H1 (cell line): ENCODE measurements around the gene VGLL3. TPM values are rescaled to one million over a fixed set of nuclear protein-coding genes. Genes with fewer than 3 reads are reported as not detected.

Experiments used
- CTCF ChIA-PET: fragments of 300-600 bp; sonication (Branson Sonifier 250); formaldehyde crosslinking; loops from one replicate; lab custom pipeline; 2021; ENCODE audit not compliant: partially characterized antibody; lab: Charles Lee
- POLR2A ChIA-PET: fragments of 300-600 bp; sonication (Branson Sonifier 250); formaldehyde crosslinking; loops from one replicate; lab custom pipeline; 2021; ENCODE audit warnings: inconsistent platforms; ENCODE audit not compliant: partially characterized antibody; lab: Charles Lee
- DNase-seq, 2 experiments: peaks; one replicate each; pipeline versions ENCODE4 v3.0.0 to v3.0.0-alpha.2; 2010 to 2022; ENCODE audit warnings: low spot score in 2 of 2, low read depth in 1 of 2, mixed read lengths in 1 of 2
- FAIRE-seq: peaks from 2 replicates; lab custom pipeline; 2011; peaks lifted over from hg19 to GRCh38; lab: Jason Lieb, UNC
- H2AFZ ChIP-seq: 2 replicates; pipeline ENCODE4 v1.8.1; 2012; ENCODE audit warnings: low read length, inconsistent platforms
- H2AK5ac ChIP-seq: 2 replicates; pipeline ENCODE4 v1.6.1; 2013; ENCODE audit warnings: low read depth, low read length
- H2BK120ac ChIP-seq: replicated peaks from 2 replicates; pipeline ENCODE3; 2013; ENCODE audit warnings: low read depth, low read length, inconsistent platforms
- H2BK12ac ChIP-seq: 2 replicates; pipeline ENCODE4 v1.6.1; 2013; ENCODE audit warnings: low read depth, low read length
- H2BK15ac ChIP-seq: 2 replicates; pipeline ENCODE4 v1.6.1; 2013; ENCODE audit warnings: low read length
- H2BK20ac ChIP-seq: 2 replicates; pipeline ENCODE4 v1.6.1; 2013; ENCODE audit warnings: low read length
- H2BK5ac ChIP-seq: 2 replicates; pipeline ENCODE4 v1.6.1; 2013; ENCODE audit warnings: low read depth, low read length
- H3K14ac ChIP-seq: 2 replicates; pipeline ENCODE4 v1.6.1; 2013; ENCODE audit warnings: inconsistent platforms; ENCODE audit not compliant: insufficient read length
- H3K18ac ChIP-seq: 2 replicates; pipeline ENCODE4 v1.6.1; 2013; ENCODE audit warnings: low read length; ENCODE audit errors: extremely low read depth
- H3K23ac ChIP-seq: 2 replicates; pipeline ENCODE4 v1.6.1; 2013; ENCODE audit warnings: inconsistent platforms; ENCODE audit not compliant: insufficient read length
- H3K23me2 ChIP-seq: 2 replicates; pipeline ENCODE4 v1.6.1; 2013; ENCODE audit warnings: low read depth, low read length
- H3K27ac ChIP-seq: 2 replicates; pipeline ENCODE4 v1.6.1; 2011; ENCODE audit warnings: low read depth, low read length, inconsistent platforms
- H3K27me3 ChIP-seq, 4 experiments: replicated peaks in 1 of 4; 1 replicate in 1 of 4; 2 replicates in 3 of 4; pipeline versions ENCODE4 v1.6.1 to v1.8.1; 2011 to 2013; ENCODE audit warnings: low read length in 3 of 4, mild to moderate bottlenecking in 3 of 4, inconsistent platforms in 2 of 4, mixed read lengths in 2 of 4, moderate library complexity in 1 of 4; ENCODE audit not compliant: control insufficient read depth in 3 of 4, insufficient read depth in 3 of 4; ENCODE audit errors: extremely low read depth in 1 of 4
- H3K36me3 ChIP-seq, 4 experiments: 2 replicates each; pipeline versions ENCODE4 v1.6.1 to v1.8.1; 2011 to 2013; ENCODE audit warnings: mild to moderate bottlenecking in 4 of 4, low read length in 3 of 4, moderate library complexity in 2 of 4, control low read depth in 1 of 4, inconsistent platforms in 1 of 4; ENCODE audit not compliant: insufficient read depth in 4 of 4, control insufficient read depth in 2 of 4
- H3K4ac ChIP-seq: replicated peaks from 2 replicates; pipeline ENCODE3; 2013; ENCODE audit warnings: low read length, low read depth, mixed read lengths, inconsistent platforms; ENCODE audit not compliant: insufficient read length
- H3K4me1 ChIP-seq, 4 experiments: replicated peaks in 1 of 4; 1 replicate in 1 of 4; 2 replicates in 3 of 4; pipeline versions ENCODE4 v1.6.1 to v1.8.1; 2011 to 2013; ENCODE audit warnings: low read length in 3 of 4, inconsistent platforms in 2 of 4, mixed read lengths in 1 of 4; ENCODE audit not compliant: insufficient read depth in 4 of 4, control insufficient read depth in 3 of 4
- H3K4me2 ChIP-seq, 2 experiments: 2 replicates each; pipeline versions ENCODE4 v1.6.1 to v1.8.1; 2011 to 2013; ENCODE audit warnings: low read depth in 2 of 2, low read length in 2 of 2, control low read depth in 1 of 2, inconsistent platforms in 1 of 2, mild to moderate bottlenecking in 1 of 2; ENCODE audit not compliant: insufficient read depth in 1 of 2
- H3K4me3 ChIP-seq, 4 experiments: fragments of 200-600, 300-600 bp in 1 of 4; sonication (generic), shearing (Covaris generic), sonication (Bioruptor Twin) in 1 of 4; 2 replicates each; pipeline versions ENCODE4 v1.5.1 to v1.8.1; 2011 to 2016; ENCODE audit warnings: low read length in 4 of 4, low read depth in 3 of 4, control low read depth in 2 of 4, inconsistent platforms in 2 of 4, mild to moderate bottlenecking in 2 of 4, mixed read lengths in 1 of 4, moderate library complexity in 1 of 4; ENCODE audit not compliant: insufficient read depth in 2 of 4; ENCODE audit errors: extremely low read depth in 1 of 4
- H3K56ac ChIP-seq: replicated peaks from 2 replicates; pipeline ENCODE3; 2013; ENCODE audit warnings: low read depth, mild to moderate bottlenecking, mixed read lengths, low read length, inconsistent platforms; ENCODE audit not compliant: insufficient read length
- H3K79me1 ChIP-seq: 2 replicates; pipeline ENCODE4 v1.6.1; 2013; ENCODE audit warnings: low read depth, low read length, control low read depth
- H3K79me2 ChIP-seq, 2 experiments: 2 replicates each; pipeline versions ENCODE4 v1.6.1 to v1.8.1; 2012 to 2013; ENCODE audit warnings: low read length in 2 of 2, mild to moderate bottlenecking in 2 of 2, inconsistent platforms in 1 of 2; ENCODE audit not compliant: insufficient read depth in 2 of 2, control insufficient read depth in 1 of 2
- H3K9ac ChIP-seq, 4 experiments: replicated peaks in 1 of 4; 1 replicate in 1 of 4; 2 replicates in 3 of 4; pipeline versions ENCODE4 v1.6.1 to v1.8.1; 2011 to 2013; ENCODE audit warnings: low read depth in 3 of 4, low read length in 3 of 4, control low read depth in 2 of 4, mild to moderate bottlenecking in 2 of 4, moderate library complexity in 2 of 4, inconsistent platforms in 1 of 4; ENCODE audit errors: extremely low read depth in 1 of 4
- H3K9me3 ChIP-seq, 2 experiments: 2 replicates each; pipeline versions ENCODE4 v1.6.1 to v1.8.1; 2012 to 2013; ENCODE audit warnings: mild to moderate bottlenecking in 2 of 2, moderate library complexity in 2 of 2, control low read depth in 1 of 2, inconsistent platforms in 1 of 2, low read depth in 1 of 2, low read length in 1 of 2, mixed read lengths in 1 of 2; ENCODE audit not compliant: insufficient read depth in 2 of 2
- H4K20me1 ChIP-seq, 2 experiments: replicated peaks in 1 of 2; 2 replicates each; pipeline versions ENCODE3 to v1.8.1; 2011 to 2013; ENCODE audit warnings: inconsistent platforms in 2 of 2, low read length in 2 of 2, mild to moderate bottlenecking in 1 of 2; ENCODE audit not compliant: insufficient read depth in 2 of 2, control insufficient read depth in 1 of 2
- H4K5ac ChIP-seq: 2 replicates; pipeline ENCODE4 v1.6.1; 2013; ENCODE audit warnings: low read length, low read depth, mixed read lengths, inconsistent platforms; ENCODE audit not compliant: insufficient read length
- H4K8ac ChIP-seq: 2 replicates; pipeline ENCODE4 v1.8.0; 2013; ENCODE audit warnings: mild to moderate bottlenecking, moderate library complexity, low read length, inconsistent platforms; ENCODE audit not compliant: insufficient read depth; ENCODE audit errors: extremely low read depth
- H4K91ac ChIP-seq: replicated peaks from 2 replicates; pipeline ENCODE3; 2013; ENCODE audit warnings: low read length, mixed read lengths, inconsistent platforms; ENCODE audit not compliant: insufficient read length
- E2F6 ChIP-seq: IDR thresholded peaks from 2 replicates; pipeline ENCODE4 v1.6.1; 2012; ENCODE audit warnings: inconsistent platforms
- EP300 ChIP-seq, 2 experiments: IDR thresholded peaks; 1 replicate in 1 of 2; 2 replicates in 1 of 2; pipeline ENCODE4 v1.6.1; 2011 to 2012; ENCODE audit warnings: low read depth in 2 of 2, low read length in 2 of 2, mild to moderate bottlenecking in 2 of 2, borderline replicate concordance in 1 of 2, inconsistent platforms in 1 of 2, moderate library complexity in 1 of 2
- HDAC2 ChIP-seq, 2 experiments: fragments of 300-600 bp in 1 of 2; sonication (generic) in 1 of 2; IDR thresholded peaks; 2 replicates each; pipeline ENCODE4 v1.6.1; 2011 to 2012; ENCODE audit warnings: low read depth in 2 of 2, low read length in 2 of 2, mild to moderate bottlenecking in 2 of 2, moderate library complexity in 2 of 2, borderline replicate concordance in 1 of 2, inconsistent platforms in 1 of 2
- JUND ChIP-seq: IDR thresholded peaks from 2 replicates; pipeline ENCODE4 v1.6.1; 2011; ENCODE audit warnings: mild to moderate bottlenecking, improper control_type of control experiment, low read length
- KDM4A ChIP-seq: IDR thresholded peaks from one replicate; pipeline ENCODE4 v1.7.1; 2012; ENCODE audit warnings: low read depth, mild to moderate bottlenecking, moderate library complexity, low read length, inconsistent platforms; ENCODE audit not compliant: severe bottlenecking
- SIX5 ChIP-seq: IDR thresholded peaks from 2 replicates; pipeline ENCODE4 v1.6.1; 2011; ENCODE audit warnings: mild to moderate bottlenecking, low read depth, low read length
- SP1 ChIP-seq: IDR thresholded peaks from 2 replicates; pipeline ENCODE4 v1.6.1; 2011; ENCODE audit warnings: low read depth, low read length
- SUZ12 ChIP-seq: fragments of 200-600 bp; sonication (generic); IDR thresholded peaks from 2 replicates; pipeline ENCODE4 v1.6.1; 2012; ENCODE audit warnings: mild to moderate bottlenecking, inconsistent platforms, low read length, moderate library complexity, mixed read lengths
- YY1 ChIP-seq: IDR thresholded peaks from 2 replicates; pipeline ENCODE4 v1.6.1; 2011; ENCODE audit warnings: low read depth, mild to moderate bottlenecking, low read length
- WGBS, 2 experiments: shearing (Covaris generic) in 1 of 2; methylation state at CpG; one replicate each; pipeline versions ENCODE4 v1.1.6 to v1.1.7; 2013 to 2015; ENCODE audit warnings: low lambda C conversion rate in 2 of 2, mixed read lengths in 2 of 2, inconsistent platforms in 1 of 2, low coverage in 1 of 2, missing lambda C conversion rate in 1 of 2; ENCODE audit not compliant: insufficient replicate concordance in 2 of 2, insufficient coverage in 1 of 2, insufficient read length in 1 of 2; ENCODE audit errors: extremely low coverage in 1 of 2, missing lambda C conversion rate in 1 of 2; 5-methylcytosine and 5-hydroxymethylcytosine counted together
- polyA plus RNA-seq, 7 experiments: library from polyadenylated mRNA; depleted of rRNA in 3 of 7; stranded (reverse) in 5 of 7; unstranded in 2 of 7; fragments of >200 nt in 5 of 7; fragments of 200-250 nt in 2 of 7; gene quantifications; 1 replicate in 5 of 7; 2 replicates in 1 of 7; 4 replicates in 1 of 7; pipeline versions ENCODE4 v1.2.1 to v1.2.3, GENCODE V29; 2011 to 2013; ENCODE audit warnings: missing spikeins in 2 of 7, mixed read lengths in 2 of 7
- total RNA-seq: library from RNA; stranded (reverse); fragmentation: NEBNext Ultra II Directional; extraction: Animal tissue kit (Norgen Biotek cat#: 25700); gene quantifications from 2 replicates; pipeline ENCODE4 v1.2.1, GENCODE V29; 2021
- TF ChIP-seq, protein P1 (sequence below): IDR thresholded peaks from 2 replicates; pipeline ENCODE4 v1.6.1; 2012; ENCODE audit warnings: low read length, inconsistent platforms
- TF ChIP-seq, protein P2 (sequence below): IDR thresholded peaks from 2 replicates; pipeline ENCODE4 v1.6.1; 2011; ENCODE audit warnings: low read depth, mild to moderate bottlenecking, low read length; ENCODE audit not compliant: insufficient read depth

The VGLL3 gene
- total and polyA plus RNA-seq, 2 of the 8 experiments (the other 6 are each of a cell fraction or from before 2014, with no cell fraction given), result 13.4 to 24.2 TPM

DNA sequence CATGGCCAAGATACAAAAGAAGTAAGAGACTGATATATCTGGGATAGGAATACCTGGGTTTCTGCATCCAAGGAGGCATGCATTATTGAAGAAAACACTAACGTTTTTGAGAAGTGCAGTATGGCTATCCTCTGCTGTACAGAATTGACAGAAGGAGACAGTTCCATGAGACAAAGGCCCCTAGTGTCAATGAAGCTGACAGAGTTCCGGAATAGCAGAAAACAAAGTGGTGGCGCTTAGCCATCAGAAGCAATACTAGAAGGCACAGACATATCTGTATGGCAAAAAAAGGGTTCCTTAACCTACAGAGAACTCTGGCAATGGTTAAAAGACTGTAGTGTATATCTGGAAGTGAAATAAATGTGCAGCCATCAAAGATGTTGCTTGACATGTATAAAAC lies 77.8 kb downstream of the VGLL3 start:
- 84% methylated on average over 3 of the region's 3 CpGs; no CpG with 5 or more reads in 1 of the 2 experiments for WGBS, 2 experiments
- H3K23ac ChIP-seq, result no peak overlapping the region
- no peak overlapping the region for H3K14ac ChIP-seq
- no peak overlapping the region for H2BK120ac ChIP-seq
- no peaks in the 10 kb centered on the region for H3K79me2 ChIP-seq
- H3K9ac ChIP-seq, result no peak overlapping the region
- ChIA-PET POLR2A (no interaction called here), CTCF (interaction anchor here (1.2 kb wide), 1 partner anchor 170 kb away, joined by 3 read pairs; no protein-coding TSS in a partner anchor)
- H3K4me2 ChIP-seq, result no peak overlapping the region
- H4K91ac ChIP-seq, result no peak overlapping the region
- H3K4me3 ChIP-seq, result no peak overlapping the region
- no peaks in the 10 kb centered on the region for H3K9me3 ChIP-seq
- no peaks in the 10 kb centered on the region for H3K79me1 ChIP-seq
- no peak overlapping the region for H4K8ac ChIP-seq
- H2AFZ ChIP-seq, result no peak overlapping the region
- H2AK5ac ChIP-seq, result no peak overlapping the region
- H2BK12ac ChIP-seq, result no peak overlapping the region
- H3K23me2 ChIP-seq, result no peaks in the 10 kb centered on the region
- H2BK20ac ChIP-seq, result no peak overlapping the region
- no peak overlapping the region for H4K5ac ChIP-seq
- FAIRE-seq (no peak), DNase-seq (no peak)
- H3K4ac ChIP-seq, result no peak overlapping the region
- no peak overlapping the region for H2BK15ac ChIP-seq
- H2BK5ac ChIP-seq, result no peak overlapping the region
- H3K27ac ChIP-seq, result no peak overlapping the region
- H3K4me1 ChIP-seq, result no peaks in the 10 kb centered on the region
- H3K56ac ChIP-seq, result no peak overlapping the region
- H4K20me1 ChIP-seq, result no peaks in the 10 kb centered on the region
- H3K18ac ChIP-seq, result no peak overlapping the region
- H3K27me3 ChIP-seq, result no peaks in the 10 kb centered on the region
- no peaks in the 10 kb centered on the region for H3K36me3 ChIP-seq
- TF ChIP-seq EP300 (IDR thresholded peaks at IDR 0.05; ENCODE audit: borderline replicate concordance in 1 of 2, low read depth in 2 of 2, low read length in 2 of 2) (no peak), HDAC2 (IDR thresholded peaks at IDR 0.05; ENCODE audit: borderline replicate concordance in 1 of 2, low read depth in 2 of 2, low read length in 2 of 2) (no peak), SIX5 (no peak), SUZ12 (no peak), KDM4A (no peak), JUND (no peak), YY1 (no peak), E2F6 (no peak), SP1 (no peak)
- TF ChIP-seq, protein P1, sequence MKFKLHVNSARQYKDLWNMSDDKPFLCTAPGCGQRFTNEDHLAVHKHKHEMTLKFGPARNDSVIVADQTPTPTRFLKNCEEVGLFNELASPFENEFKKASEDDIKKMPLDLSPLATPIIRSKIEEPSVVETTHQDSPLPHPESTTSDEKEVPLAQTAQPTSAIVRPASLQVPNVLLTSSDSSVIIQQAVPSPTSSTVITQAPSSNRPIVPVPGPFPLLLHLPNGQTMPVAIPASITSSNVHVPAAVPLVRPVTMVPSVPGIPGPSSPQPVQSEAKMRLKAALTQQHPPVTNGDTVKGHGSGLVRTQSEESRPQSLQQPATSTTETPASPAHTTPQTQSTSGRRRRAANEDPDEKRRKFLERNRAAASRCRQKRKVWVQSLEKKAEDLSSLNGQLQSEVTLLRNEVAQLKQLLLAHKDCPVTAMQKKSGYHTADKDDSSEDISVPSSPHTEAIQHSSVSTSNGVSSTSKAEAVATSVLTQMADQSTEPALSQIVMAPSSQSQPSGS, result no peak
- TF ChIP-seq, protein P2, sequence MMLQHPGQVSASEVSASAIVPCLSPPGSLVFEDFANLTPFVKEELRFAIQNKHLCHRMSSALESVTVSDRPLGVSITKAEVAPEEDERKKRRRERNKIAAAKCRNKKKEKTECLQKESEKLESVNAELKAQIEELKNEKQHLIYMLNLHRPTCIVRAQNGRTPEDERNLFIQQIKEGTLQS, result no peak
